WTC11 (cell line): ENCODE results near the gene LIF. TPM values are rescaled to one million over a fixed set of nuclear protein-coding genes. Genes with fewer than 3 reads are reported as not detected.
A peak's percentile ranks its signal among the peaks of the same experiment; 100 is the strongest.

ENCODE experiments used
- ATAC-seq: fragments of 200-7000 bp; cut with Tn5 transposase; 2 replicates; pipeline ENCODE4 v1.10.0; 2021; ENCODE audit warnings: mild to moderate bottlenecking, moderate library complexity
- CTCF ChIA-PET: fragments of 300-600 bp; sonication (Branson Sonifier 250); formaldehyde crosslinking; loops from one replicate; lab custom pipeline; 2021; ENCODE audit warnings: antibody characterized with exemption; lab: Charles Lee
- POLR2A ChIA-PET: fragments of 350-600 bp; sonication (Branson Sonifier 250); formaldehyde crosslinking; loops from one replicate; lab custom pipeline; 2021; ENCODE audit warnings: antibody characterized with exemption; lab: Charles Lee
- DNase-seq: peaks from one replicate; pipeline ENCODE4 v3.0.0; 2021; ENCODE audit warnings: low spot score
- H3K27ac Mint-ChIP-seq: 2 replicates; pipeline ENCODE4 v1.8.0; 2021; ENCODE audit warnings: mixed read lengths
- H3K27me3 Mint-ChIP-seq: 2 replicates; pipeline ENCODE4 v1.8.0; 2021; ENCODE audit warnings: low read depth, mild to moderate bottlenecking, moderate library complexity, mixed read lengths
- H3K36me3 Mint-ChIP-seq: 2 replicates; pipeline ENCODE4 v1.8.0; 2021; ENCODE audit warnings: mixed read lengths
- H3K4me1 Mint-ChIP-seq: 2 replicates; pipeline ENCODE4 v1.8.0; 2022; ENCODE audit warnings: mixed read lengths
- H3K4me3 Mint-ChIP-seq: 2 replicates; pipeline ENCODE4 v1.8.0; 2021; ENCODE audit warnings: mild to moderate bottlenecking, moderate library complexity, mixed read lengths
- H3K9me3 Mint-ChIP-seq: 2 replicates; pipeline ENCODE4 v1.8.0; 2021; ENCODE audit warnings: mixed read lengths
- AR ChIP-seq: fragments of 250-450 bp; sonication (Bioruptor Pico); IDR thresholded peaks from 2 replicates; pipeline ENCODE4 v1.9.0; 2021; ENCODE audit warnings: mild to moderate bottlenecking
- ERG ChIP-seq: fragments of 250-450 bp; sonication (Bioruptor Pico); IDR thresholded peaks from 2 replicates; pipeline ENCODE4 v1.8.0; 2021; ENCODE audit warnings: mild to moderate bottlenecking
- ESRRA ChIP-seq: sonication (generic); formaldehyde crosslinking; IDR thresholded peaks from 2 replicates; pipeline ENCODE4 v1.8.1; 2022; ENCODE audit warnings: mild to moderate bottlenecking, missing genetic modification reagents, borderline replicate concordance
- FOXJ3 ChIP-seq: sonication (generic); formaldehyde crosslinking; IDR thresholded peaks from 2 replicates; pipeline ENCODE4 v1.9.0; 2021; ENCODE audit warnings: missing genetic modification reagents, mild to moderate bottlenecking, borderline replicate concordance
- GABPB1 ChIP-seq: sonication (generic); formaldehyde crosslinking; IDR thresholded peaks from 2 replicates; pipeline ENCODE4 v1.8.1; 2023; ENCODE audit warnings: mild to moderate bottlenecking, missing genetic modification reagents
- IRF2 ChIP-seq: sonication (generic); formaldehyde crosslinking; IDR thresholded peaks from 2 replicates; pipeline ENCODE4 v1.8.0; 2022; ENCODE audit warnings: low read depth, missing genetic modification reagents, borderline replicate concordance
- MAX ChIP-seq: sonication (generic); formaldehyde crosslinking; IDR thresholded peaks from 2 replicates; pipeline ENCODE4 v1.8.0; 2022; ENCODE audit warnings: mild to moderate bottlenecking, missing genetic modification reagents
- NFE2L1 ChIP-seq: sonication (generic); formaldehyde crosslinking; IDR thresholded peaks from 2 replicates; pipeline ENCODE4 v1.8.1; 2023; ENCODE audit warnings: missing genetic modification reagents
- NR1H2 ChIP-seq: sonication (generic); formaldehyde crosslinking; IDR thresholded peaks from 2 replicates; pipeline ENCODE4 v1.9.0; 2021; ENCODE audit warnings: mild to moderate bottlenecking, moderate library complexity, missing genetic modification reagents
- NR2C2 ChIP-seq: sonication (generic); formaldehyde crosslinking; IDR thresholded peaks from 2 replicates; pipeline ENCODE4 v1.8.0; 2022; ENCODE audit warnings: mild to moderate bottlenecking, missing genetic modification reagents
- OVOL2 ChIP-seq: fragments of 250-450 bp; sonication (Bioruptor Pico); IDR thresholded peaks from 2 replicates; pipeline ENCODE4 v1.9.0; 2021; ENCODE audit warnings: mild to moderate bottlenecking, borderline replicate concordance
- TEAD4 ChIP-seq: sonication (generic); formaldehyde crosslinking; IDR thresholded peaks from 2 replicates; pipeline ENCODE4 v1.8.0; 2022; ENCODE audit warnings: mild to moderate bottlenecking, missing genetic modification reagents
- ZNF232 ChIP-seq: sonication (generic); formaldehyde crosslinking; IDR thresholded peaks from 2 replicates; pipeline ENCODE4 v1.8.0; 2022; ENCODE audit warnings: mild to moderate bottlenecking, missing genetic modification reagents
- ZNF396 ChIP-seq: fragments of 250-450 bp; sonication (Bioruptor Pico); IDR thresholded peaks from 2 replicates; pipeline ENCODE4 v1.8.0; 2021; ENCODE audit warnings: mild to moderate bottlenecking, moderate library complexity, borderline replicate concordance
- total RNA-seq: library from RNA; stranded (reverse); gene quantifications from 3 replicates; pipeline ENCODE4 v1.2.3, GENCODE V29; 2021
- TF ChIP-seq, protein P1 (sequence below): sonication (generic); formaldehyde crosslinking; IDR thresholded peaks from 2 replicates; pipeline ENCODE4 v1.8.0; 2022; ENCODE audit warnings: mild to moderate bottlenecking, missing genetic modification reagents
- TF ChIP-seq, protein P2 (sequence below): sonication (generic); formaldehyde crosslinking; IDR thresholded peaks from 2 replicates; pipeline ENCODE4 v1.8.0; 2023; ENCODE audit warnings: mild to moderate bottlenecking, missing genetic modification reagents

LIF gene
- total RNA-seq, 1 experiment from 2014 or later, result 7.2 TPM

GRCh38 chr22:30262112-30262511, 15.6 kb upstream of the LIF start:
- CTCF ChIA-PET, result interaction anchor here (3.5 kb wide), 1 partner anchor 26 kb away, joined by 48 read pairs; no protein-coding TSS in a partner anchor
- Mint-ChIP-seq H3K36me3 (no peaks in the 10 kb centered on the region), H3K27ac (0 out of 2 replicates have a peak overlapping the region, but pooled peaks have one; percentile 66), H3K4me1 (peaks cover 13% of the 10 kb centered on the region), H3K9me3 (no peaks in the 10 kb centered on the region), H3K27me3 (peaks cover 7% of the 10 kb centered on the region)
- DNase-seq, result no peak
- ATAC-seq, result no peak
- TF ChIP-seq ESRRA (no peak), FOXJ3 (CRISPR knock-in tag) (no peak), NR2C2 (no peak), ERG (no peak), ZNF232 (CRISPR knock-in tag) (no peak), MAX (no peak), TEAD4 (no peak), NR1H2 (CRISPR knock-in tag) (no peak), IRF2 (CRISPR knock-in tag) (no peak), AR (CRISPR knock-in tag) (no peak)
- TF ChIP-seq, protein P1, sequence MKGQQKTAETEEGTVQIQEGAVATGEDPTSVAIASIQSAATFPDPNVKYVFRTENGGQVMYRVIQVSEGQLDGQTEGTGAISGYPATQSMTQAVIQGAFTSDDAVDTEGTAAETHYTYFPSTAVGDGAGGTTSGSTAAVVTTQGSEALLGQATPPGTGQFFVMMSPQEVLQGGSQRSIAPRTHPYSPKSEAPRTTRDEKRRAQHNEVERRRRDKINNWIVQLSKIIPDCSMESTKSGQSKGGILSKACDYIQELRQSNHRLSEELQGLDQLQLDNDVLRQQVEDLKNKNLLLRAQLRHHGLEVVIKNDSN (CRISPR knock-in tag), result no peak
- TF ChIP-seq, all 79 proteins: peak for 0
- POLR2A ChIA-PET, result no interaction called here
- no peak overlapping the region for H3K4me3 Mint-ChIP-seq

DNA sequence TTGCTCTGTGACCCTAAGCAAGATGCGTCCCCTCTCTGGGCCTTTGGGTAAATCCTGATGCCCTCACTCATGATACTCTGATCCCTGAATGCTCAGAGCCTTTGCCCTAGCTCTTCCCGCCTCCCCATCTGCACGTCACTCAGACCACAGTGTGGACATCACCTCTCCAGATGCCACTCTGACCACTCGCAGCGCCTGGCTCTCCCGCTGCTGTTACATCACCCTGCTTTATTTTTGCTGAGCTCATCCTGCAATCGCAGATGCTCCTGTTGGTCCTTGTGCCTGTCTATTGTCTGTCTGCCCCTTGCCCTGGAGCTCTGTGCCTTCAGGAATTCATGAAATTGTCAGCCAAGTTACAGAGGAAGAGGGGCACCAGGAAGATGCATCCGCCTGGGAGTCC, 14.6 kb upstream of the LIF start:
- Mint-ChIP-seq H3K9me3 (no peaks in the 10 kb centered on the region), H3K4me1 (peaks cover 21% of the 10 kb centered on the region), H3K4me3 (no peak overlapping the region), H3K36me3 (no peaks in the 10 kb centered on the region), H3K27me3 (peaks cover 9% of the 10 kb centered on the region), H3K27ac (no peak overlapping the region)
- ATAC-seq (no peak), DNase-seq (no peak)
- ChIA-PET POLR2A (no interaction called here), CTCF (interaction anchor here (0.6 to 3.0 kb wide), 4 partner anchors 9 to 162 kb away, joined by 3 to 31 read pairs (median 4); partner anchors contain the start of genes CASTOR1 and TBC1D10A)
- TF ChIP-seq NFE2L1 (CRISPR knock-in tag) (no peak), GABPB1 (peak; percentile 53), ZNF396 (CRISPR knock-in tag) (no peak), OVOL2 (CRISPR knock-in tag) (no peak)
- TF ChIP-seq, protein P2, sequence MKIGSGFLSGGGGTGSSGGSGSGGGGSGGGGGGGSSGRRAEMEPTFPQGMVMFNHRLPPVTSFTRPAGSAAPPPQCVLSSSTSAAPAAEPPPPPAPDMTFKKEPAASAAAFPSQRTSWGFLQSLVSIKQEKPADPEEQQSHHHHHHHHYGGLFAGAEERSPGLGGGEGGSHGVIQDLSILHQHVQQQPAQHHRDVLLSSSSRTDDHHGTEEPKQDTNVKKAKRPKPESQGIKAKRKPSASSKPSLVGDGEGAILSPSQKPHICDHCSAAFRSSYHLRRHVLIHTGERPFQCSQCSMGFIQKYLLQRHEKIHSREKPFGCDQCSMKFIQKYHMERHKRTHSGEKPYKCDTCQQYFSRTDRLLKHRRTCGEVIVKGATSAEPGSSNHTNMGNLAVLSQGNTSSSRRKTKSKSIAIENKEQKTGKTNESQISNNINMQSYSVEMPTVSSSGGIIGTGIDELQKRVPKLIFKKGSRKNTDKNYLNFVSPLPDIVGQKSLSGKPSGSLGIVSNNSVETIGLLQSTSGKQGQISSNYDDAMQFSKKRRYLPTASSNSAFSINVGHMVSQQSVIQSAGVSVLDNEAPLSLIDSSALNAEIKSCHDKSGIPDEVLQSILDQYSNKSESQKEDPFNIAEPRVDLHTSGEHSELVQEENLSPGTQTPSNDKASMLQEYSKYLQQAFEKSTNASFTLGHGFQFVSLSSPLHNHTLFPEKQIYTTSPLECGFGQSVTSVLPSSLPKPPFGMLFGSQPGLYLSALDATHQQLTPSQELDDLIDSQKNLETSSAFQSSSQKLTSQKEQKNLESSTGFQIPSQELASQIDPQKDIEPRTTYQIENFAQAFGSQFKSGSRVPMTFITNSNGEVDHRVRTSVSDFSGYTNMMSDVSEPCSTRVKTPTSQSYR (CRISPR knock-in tag), result no peak
- TF ChIP-seq, all 79 proteins: peak for 1
